ENCODE measurements around the gene CYB561D2. TPM values are rescaled to one million over a fixed set of nuclear protein-coding genes. Genes with fewer than 3 reads are reported as not detected.

CYB561D2 gene
- total RNA-seq, 1 donor = 10.8 TPM

DNA sequence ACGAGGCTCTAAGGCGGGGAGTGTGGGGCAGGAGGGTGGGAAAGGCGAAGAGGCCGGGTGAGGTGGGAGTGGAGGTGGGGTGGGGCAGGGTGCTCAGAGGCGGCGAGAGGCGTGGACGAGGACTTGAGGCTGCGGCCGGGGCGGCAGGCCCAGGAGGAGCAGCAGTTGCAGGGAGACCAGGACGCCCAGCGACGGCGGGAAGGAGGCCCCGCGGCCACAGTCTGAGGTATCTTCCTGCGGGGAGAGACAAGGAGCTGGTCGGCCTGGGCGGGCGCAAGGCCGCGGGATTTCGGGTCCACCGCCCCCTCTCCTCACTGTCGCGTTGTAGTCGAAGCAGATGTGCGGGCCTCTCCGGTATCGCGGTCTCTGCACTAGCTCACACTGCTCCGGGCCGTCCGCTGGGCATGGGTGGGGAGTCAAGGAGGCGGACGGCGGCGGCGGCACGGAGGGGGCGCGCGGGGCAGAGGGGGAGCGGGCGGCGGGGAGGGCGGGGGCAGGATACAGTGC lies 14.0 kb downstream of the CYB561D2 start:
- Histone ChIP-seq H3K9me3 (ENCODE audit: low read depth, low read length) (no peaks in the 10 kb centered on the region), H3K4me3 (ENCODE audit: low read length) (no peak overlapping the region), H3K27me3 (ENCODE audit: insufficient read depth, low read length) (no peaks in the 10 kb centered on the region), H3K4me1 (ENCODE audit: insufficient read depth, low read length) (peaks cover 22% of the 10 kb centered on the region)

GRCh38 chr3:50365080-50365841 lies 14.6 kb downstream of the CYB561D2 start:
- Histone ChIP-seq H3K4me3 (ENCODE audit: low read length) (peak overlapping the region; percentile 55), H3K27me3 (ENCODE audit: insufficient read depth, low read length) (no peaks in the 10 kb centered on the region), H3K9me3 (ENCODE audit: low read depth, low read length) (no peaks in the 10 kb centered on the region), H3K4me1 (ENCODE audit: insufficient read depth, low read length) (peaks cover 19% of the 10 kb centered on the region)

- Histone ChIP-seq H3K27me3 (ENCODE audit: insufficient read depth, low read length) (no peaks in the 10 kb centered on the region), H3K9me3 (ENCODE audit: low read depth, low read length) (no peaks in the 10 kb centered on the region), H3K4me3 (ENCODE audit: low read length) (peak overlapping the region; percentile 55), H3K4me1 (ENCODE audit: insufficient read depth, low read length) (peaks cover 19% of the 10 kb centered on the region)
Observed at GRCh38 chr3:50365842-50366220, 15.2 kb downstream of the CYB561D2 start.

DNA sequence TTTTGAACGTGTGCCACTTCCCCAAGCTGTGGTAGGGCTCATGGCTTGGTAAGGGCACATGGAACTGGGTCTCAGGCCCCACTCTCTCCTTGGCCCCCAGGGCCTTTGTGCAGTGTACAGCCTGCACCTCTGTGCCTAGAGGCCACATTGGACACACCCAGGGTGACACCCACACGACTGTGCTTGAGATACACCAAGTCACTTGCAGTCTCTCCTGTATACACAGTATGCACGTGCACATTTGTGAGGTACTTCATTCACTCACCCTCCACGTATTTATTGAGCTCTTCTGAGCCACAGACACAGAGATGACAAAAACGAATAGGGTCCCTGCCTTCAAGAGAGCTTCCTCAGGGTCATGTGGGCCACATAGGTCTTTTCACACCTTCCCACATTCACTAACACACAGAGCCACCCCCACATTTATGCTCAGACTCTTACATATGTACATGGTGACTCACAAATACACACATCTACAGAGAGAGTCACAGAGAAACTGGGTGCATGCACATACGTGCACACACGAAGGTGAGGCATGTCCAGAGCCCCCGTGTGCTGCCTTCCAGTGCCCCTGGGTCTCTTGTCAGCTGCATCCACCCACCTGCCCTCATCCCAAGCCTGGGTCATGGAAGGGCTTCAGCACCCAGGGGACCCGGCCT lies 18.5 kb downstream of the CYB561D2 start:
- H3K4me3 ChIP-seq (ENCODE audit: low read length) = no peak overlapping the region
- no peaks in the 10 kb centered on the region for H3K27me3 ChIP-seq (ENCODE audit: insufficient read depth, low read length)
- no peaks in the 10 kb centered on the region for H3K9me3 ChIP-seq (ENCODE audit: low read depth, low read length)
- H3K4me1 ChIP-seq (ENCODE audit: insufficient read depth, low read length) = peaks cover 18% of the 10 kb centered on the region

GRCh38 chr3:50370594-50370993 lies 19.9 kb downstream of the CYB561D2 start:
- H3K4me1 ChIP-seq (ENCODE audit: insufficient read depth, low read length) = peaks cover 8% of the 10 kb centered on the region

GRCh38 chr3:50371133-50371685 lies 20.5 kb downstream of the CYB561D2 start:
- H3K4me3 ChIP-seq (ENCODE audit: low read length) = no peak overlapping the region
- H3K27me3 ChIP-seq (ENCODE audit: insufficient read depth, low read length) = no peaks in the 10 kb centered on the region
- peaks cover 2% of the 10 kb centered on the region for H3K4me1 ChIP-seq (ENCODE audit: insufficient read depth, low read length)
- no peaks in the 10 kb centered on the region for H3K9me3 ChIP-seq (ENCODE audit: low read depth, low read length)

More at GRCh38 chr3:50370594-50370993, 19.9 kb downstream of the CYB561D2 start:
- Histone ChIP-seq H3K4me3 (ENCODE audit: low read length) (no peak overlapping the region), H3K27me3 (ENCODE audit: insufficient read depth, low read length) (no peaks in the 10 kb centered on the region), H3K9me3 (ENCODE audit: low read depth, low read length) (no peaks in the 10 kb centered on the region)

DNA sequence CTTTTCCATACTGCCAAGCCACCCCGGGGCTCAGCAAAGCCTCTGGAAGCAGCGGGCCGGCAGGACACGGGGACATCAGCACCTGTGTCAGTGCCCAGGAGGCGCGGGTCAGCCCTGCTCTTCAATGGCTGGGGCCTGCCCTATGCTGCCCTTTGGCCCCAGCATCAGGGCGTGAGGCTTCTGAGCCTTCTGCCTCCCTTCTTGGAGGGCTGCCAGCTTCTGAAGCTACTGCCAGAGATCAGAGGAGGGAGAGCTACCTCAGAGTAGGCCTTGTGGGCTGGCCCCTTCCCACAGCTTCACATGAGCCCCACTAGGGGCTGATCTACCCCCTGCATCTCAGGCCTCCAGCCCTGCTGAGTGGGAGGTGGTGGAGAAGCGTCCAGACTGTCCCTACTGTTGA lies 21.7 kb downstream of the CYB561D2 start:
- H3K4me1 ChIP-seq (ENCODE audit: insufficient read depth, low read length) = no peaks in the 10 kb centered on the region
- no peaks in the 10 kb centered on the region for H3K9me3 ChIP-seq (ENCODE audit: low read depth, low read length)

DNA sequence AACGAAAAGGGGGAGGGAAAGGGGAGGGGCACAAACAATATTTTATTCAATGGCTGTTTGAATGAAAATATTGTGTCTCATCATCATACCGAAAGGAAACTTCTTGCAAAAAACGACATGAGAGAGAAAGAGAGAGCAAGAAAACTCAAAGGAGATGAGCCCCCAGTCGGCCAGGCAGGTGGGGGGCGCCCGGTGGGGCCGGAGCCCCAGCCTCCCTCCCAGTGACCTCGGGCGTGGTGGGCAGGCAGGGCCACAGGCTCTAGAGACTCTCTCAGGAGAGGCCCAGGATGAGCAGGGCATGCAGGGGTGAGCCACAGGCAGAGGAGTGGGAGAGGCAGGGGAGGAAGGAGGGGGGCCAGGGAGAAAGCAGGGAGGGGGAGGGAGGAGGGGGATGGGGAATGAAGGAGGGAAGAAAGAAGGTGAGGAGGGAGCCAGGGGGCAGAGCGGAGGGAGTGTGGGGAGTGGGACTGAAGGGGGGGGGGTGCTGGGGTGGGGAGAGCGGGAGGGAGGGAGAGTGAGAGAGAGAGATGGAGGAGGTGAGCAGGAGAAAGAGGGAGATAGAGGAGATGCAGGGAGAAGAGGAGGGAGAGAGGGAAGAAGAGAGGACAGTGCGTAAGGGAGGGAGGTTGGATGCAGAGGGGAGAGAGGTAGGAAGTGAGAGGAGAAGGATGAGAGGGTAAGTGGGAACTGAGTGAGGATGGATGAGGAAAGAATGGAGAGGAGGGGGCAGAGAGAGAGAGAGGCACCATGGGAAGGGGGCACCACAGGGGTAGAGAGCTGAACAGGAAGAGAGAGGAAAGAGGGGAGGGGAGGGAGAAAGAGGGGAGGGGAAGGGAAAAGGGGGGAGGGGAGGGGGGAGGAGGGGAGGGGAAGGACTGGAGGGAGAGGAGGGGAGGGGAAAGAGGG lies 22.7 kb downstream of the CYB561D2 start:
- no peaks in the 10 kb centered on the region for H3K27me3 ChIP-seq (ENCODE audit: insufficient read depth, low read length)
- no peak overlapping the region for H3K4me3 ChIP-seq (ENCODE audit: low read length)
- H3K4me1 ChIP-seq (ENCODE audit: insufficient read depth, low read length) = no peaks in the 10 kb centered on the region
- H3K9me3 ChIP-seq (ENCODE audit: low read depth, low read length) = no peaks in the 10 kb centered on the region

More for the DNA sequence above, 21.7 kb downstream of the CYB561D2 start:
- no peak overlapping the region for H3K4me3 ChIP-seq (ENCODE audit: low read length)
- H3K27me3 ChIP-seq (ENCODE audit: insufficient read depth, low read length) = no peaks in the 10 kb centered on the region

DNA sequence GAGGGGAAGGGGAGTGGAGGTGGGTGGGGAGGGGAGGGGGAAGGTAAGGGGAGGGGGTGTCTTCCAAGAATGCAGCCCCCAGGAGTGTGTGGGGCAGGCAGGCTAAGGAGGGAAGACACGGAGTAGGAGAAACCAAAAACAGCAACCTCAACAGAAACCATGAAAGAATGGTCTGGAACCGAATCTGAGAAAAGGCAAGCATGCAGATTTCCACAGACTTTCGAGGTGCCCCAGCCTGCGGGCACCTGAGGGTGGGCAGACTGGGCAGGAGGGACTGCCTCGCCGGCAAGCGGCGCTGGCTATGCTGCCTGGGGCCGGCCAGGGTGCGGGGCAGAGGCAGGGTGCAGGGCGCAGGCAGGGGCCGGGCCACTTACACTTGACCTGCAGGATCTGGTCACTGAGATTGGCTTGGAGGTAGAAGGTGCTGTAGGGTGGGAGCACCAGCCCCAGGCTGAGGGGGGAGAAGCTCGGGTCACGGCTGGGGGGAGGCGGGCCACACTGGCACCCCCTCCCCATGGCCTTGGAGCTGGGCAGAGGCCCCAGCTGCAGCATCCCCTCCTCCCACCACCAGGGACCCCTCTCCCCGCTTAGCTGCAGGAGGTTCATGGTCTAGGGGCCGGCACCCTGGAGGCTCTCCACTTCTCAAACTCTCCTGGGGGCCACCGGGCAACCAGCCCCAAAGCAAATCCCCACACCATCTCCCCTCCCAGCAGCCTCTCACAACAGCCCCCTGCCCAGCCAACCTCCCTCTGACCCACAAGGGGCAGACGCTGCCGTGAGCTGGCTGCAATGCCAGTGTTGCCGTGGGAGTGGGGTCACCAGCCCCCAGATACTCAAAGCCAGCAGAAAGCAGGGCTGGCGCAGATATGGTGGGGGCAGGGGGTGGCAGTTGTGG lies 23.9 kb downstream of the CYB561D2 start:
- Histone ChIP-seq H3K9me3 (ENCODE audit: low read depth, low read length) (no peaks in the 10 kb centered on the region), H3K27me3 (ENCODE audit: insufficient read depth, low read length) (no peaks in the 10 kb centered on the region), H3K4me3 (ENCODE audit: low read length) (no peak overlapping the region), H3K4me1 (ENCODE audit: insufficient read depth, low read length) (no peaks in the 10 kb centered on the region)

- H3K4me1 ChIP-seq (ENCODE audit: insufficient read depth, low read length) = no peaks in the 10 kb centered on the region
- H3K4me3 ChIP-seq (ENCODE audit: low read length) = no peak overlapping the region
- no peaks in the 10 kb centered on the region for H3K9me3 ChIP-seq (ENCODE audit: low read depth, low read length)
- no peaks in the 10 kb centered on the region for H3K27me3 ChIP-seq (ENCODE audit: insufficient read depth, low read length)
Observed at GRCh38 chr3:50375258-50375931, 24.7 kb downstream of the CYB561D2 start.

- no peaks in the 10 kb centered on the region for H3K27me3 ChIP-seq (ENCODE audit: insufficient read depth, low read length)
- H3K4me3 ChIP-seq (ENCODE audit: low read length) = no peak overlapping the region
- H3K4me1 ChIP-seq (ENCODE audit: insufficient read depth, low read length) = no peaks in the 10 kb centered on the region
- no peaks in the 10 kb centered on the region for H3K9me3 ChIP-seq (ENCODE audit: low read depth, low read length)
Observed at GRCh38 chr3:50378024-50378423, 27.4 kb downstream of the CYB561D2 start.

DNA sequence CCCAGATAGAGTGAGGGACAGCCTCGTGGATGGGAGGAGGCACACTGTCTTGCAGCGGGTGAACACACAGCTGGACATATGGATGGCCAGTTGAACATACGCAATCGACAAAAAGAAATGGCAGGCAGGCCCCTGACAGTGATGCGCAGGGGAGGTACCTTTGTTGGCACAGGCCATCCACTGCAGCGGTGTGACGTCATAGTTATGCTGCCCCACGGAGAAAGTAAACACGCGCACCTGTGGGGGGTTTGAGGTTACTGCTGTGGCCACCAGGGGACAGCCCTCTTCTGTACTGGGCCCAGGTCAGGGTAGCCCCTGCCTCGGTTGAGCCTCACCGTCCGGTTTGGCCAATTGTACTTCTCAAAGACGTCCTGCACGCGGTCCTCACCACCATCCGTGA lies 28.1 kb downstream of the CYB561D2 start:
- no peak overlapping the region for H3K4me3 ChIP-seq (ENCODE audit: low read length)

GRCh38 chr3:50380405-50381085 lies 29.9 kb downstream of the CYB561D2 start:
- Histone ChIP-seq H3K27me3 (ENCODE audit: insufficient read depth, low read length) (no peaks in the 10 kb centered on the region), H3K4me3 (ENCODE audit: low read length) (no peak overlapping the region), H3K4me1 (ENCODE audit: insufficient read depth, low read length) (no peaks in the 10 kb centered on the region), H3K9me3 (ENCODE audit: low read depth, low read length) (no peaks in the 10 kb centered on the region)

More for the DNA sequence above, 28.1 kb downstream of the CYB561D2 start:
- Histone ChIP-seq H3K9me3 (ENCODE audit: low read depth, low read length) (no peaks in the 10 kb centered on the region), H3K4me1 (ENCODE audit: insufficient read depth, low read length) (no peaks in the 10 kb centered on the region), H3K27me3 (ENCODE audit: insufficient read depth, low read length) (no peaks in the 10 kb centered on the region)
